HepG2 (cell line): ENCODE data around the gene LCN12. TPM values are rescaled to one million over a fixed set of nuclear protein-coding genes. Genes with fewer than 3 reads are reported as not detected.

ENCODE experiments used
- HDAC1 ChIP-seq: sonication (generic); formaldehyde crosslinking; IDR thresholded peaks from 2 replicates; pipeline ENCODE4 v1.5.1; 2020; ENCODE audit warnings: mild to moderate bottlenecking, missing genetic modification reagents
- HDAC2 ChIP-seq: sonication (generic); formaldehyde crosslinking; IDR thresholded peaks from 2 replicates; pipeline ENCODE4 v1.4.0; 2020; ENCODE audit warnings: missing genetic modification reagents
- KDM6A ChIP-seq: IDR thresholded peaks from 2 replicates; pipeline ENCODE4 v1.6.1; 2016; ENCODE audit warnings: low read depth
- PRPF4 ChIP-seq: fragments of 200-400 bp; formaldehyde crosslinking; IDR thresholded peaks from 2 replicates; pipeline ENCODE4 v1.6.1; 2016; ENCODE audit warnings: low read length, low read depth; ENCODE audit not compliant: poor library complexity, severe bottlenecking
- SOX13 ChIP-seq, 3 experiments: fragments of 450-650 bp in 1 of 3; sonication (generic) in 1 of 3; formaldehyde crosslinking in 1 of 3; IDR thresholded peaks in 2 of 3; conservative IDR thresholded peaks in 1 of 3; 2 replicates each; pipeline versions ENCODE4 v1.5.0 to v1.6.1; 2016 to 2020; ENCODE audit warnings: antibody characterized with exemption in 1 of 3, mild to moderate bottlenecking in 1 of 3, missing compliant biosample characterization in 1 of 3, missing genetic modification reagents in 1 of 3, moderate library complexity in 1 of 3
- SRY ChIP-seq: sonication (generic); formaldehyde crosslinking; IDR thresholded peaks from 2 replicates; pipeline ENCODE4 v1.8.0; 2022; ENCODE audit warnings: mild to moderate bottlenecking, missing genetic modification reagents
- TRIM24 ChIP-seq: sonication (generic); formaldehyde crosslinking; IDR thresholded peaks from 2 replicates; pipeline ENCODE4 v1.8.0; 2022; ENCODE audit warnings: mild to moderate bottlenecking, missing genetic modification reagents
- ZNF441 ChIP-seq: sonication (generic); formaldehyde crosslinking; IDR thresholded peaks from 2 replicates; pipeline ENCODE4 v1.7.0; 2021; ENCODE audit warnings: missing genetic modification reagents, borderline replicate concordance
- polyA plus RNA-seq, 8 experiments: library from polyadenylated mRNA; depleted of rRNA in 3 of 8; stranded (reverse) in 7 of 8; unstranded in 1 of 8; fragments of >200 nt; fragmentation: Illumina TruSeq in 4 of 8; extraction: Trizol in 4 of 8; gene quantifications; 2 replicates each; pipeline versions ENCODE4 v1.2.1 to v1.2.3, GENCODE V29; 2011 to 2016; ENCODE audit warnings: low read depth in 4 of 8, missing spikeins in 1 of 8, mixed read lengths in 1 of 8; ENCODE audit not compliant: insufficient read depth in 1 of 8
- total RNA-seq, 5 experiments: library from RNA; depleted of rRNA; stranded (reverse); fragments of >200 nt; fragmentation: Illumina TruSeq; extraction: Trizol; gene quantifications; 2 replicates each; pipeline ENCODE4 v1.2.3, GENCODE V29; 2016; ENCODE audit warnings: low read depth in 1 of 5
- TF ChIP-seq, protein P1 (sequence below): sonication (generic); formaldehyde crosslinking; IDR thresholded peaks from 2 replicates; pipeline ENCODE4 v1.4.0; 2020; ENCODE audit warnings: mild to moderate bottlenecking, missing genetic modification reagents, borderline replicate concordance
- TF ChIP-seq, protein P2 (sequence below): IDR thresholded peaks from 2 replicates; pipeline ENCODE4 v1.4.0; 2020; ENCODE audit warnings: mild to moderate bottlenecking, missing genetic modification reagents
- TF ChIP-seq, protein P3 (sequence below): sonication (generic); formaldehyde crosslinking; IDR thresholded peaks from 2 replicates; pipeline ENCODE4 v1.8.0; 2022; ENCODE audit warnings: mild to moderate bottlenecking, missing genetic modification reagents, moderate library complexity
- TF ChIP-seq, protein P4 (sequence below): sonication (generic); formaldehyde crosslinking; IDR thresholded peaks from 2 replicates; pipeline ENCODE4 v1.8.1; 2023; ENCODE audit warnings: missing genetic modification reagents, inconsistent platforms, borderline replicate concordance
- TF ChIP-seq, protein P5 (sequence below): fragments of 450-650 bp; IDR thresholded peaks from 2 replicates; pipeline ENCODE4 v1.6.1; 2017; ENCODE audit warnings: mild to moderate bottlenecking
- TF ChIP-seq, protein P6 (sequence below): sonication (generic); formaldehyde crosslinking; IDR thresholded peaks from 2 replicates; pipeline ENCODE4 v1.4.0; 2020; ENCODE audit warnings: low read depth, mild to moderate bottlenecking, missing genetic modification reagents

LCN12 gene
- total and polyA plus RNA-seq, 2 of the 13 experiments (the other 11 are each of a cell fraction or from before 2014, with no cell fraction given): 3.4 to 6.9 TPM

DNA sequence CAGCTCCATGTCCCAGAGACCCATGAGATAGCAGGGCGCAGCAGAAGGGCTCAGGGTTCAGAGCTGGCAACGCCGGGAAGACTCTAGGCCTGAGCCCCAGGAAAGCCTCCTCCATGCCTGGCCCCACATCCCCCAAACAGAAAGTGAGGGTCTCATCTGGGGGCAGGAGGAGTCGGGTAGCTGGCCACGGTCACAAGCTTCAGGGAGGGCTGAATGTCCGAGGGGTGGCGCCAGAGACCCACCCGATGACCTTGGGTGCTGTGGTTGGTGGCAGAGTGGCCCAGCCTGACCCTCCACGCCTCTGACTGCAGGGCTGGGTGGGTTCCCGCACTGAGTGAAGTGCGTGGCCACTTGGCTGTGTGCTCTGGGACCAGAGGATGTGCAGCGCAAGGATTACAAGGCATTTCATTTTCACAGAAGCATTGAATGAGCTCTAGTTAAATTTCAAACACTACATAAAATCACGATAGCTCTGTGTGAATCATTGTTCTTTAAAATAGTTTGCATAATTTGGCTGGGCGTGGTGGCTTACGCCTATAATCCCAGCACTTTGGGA, 4.0 kb upstream of the LCN12 start (continued):
- TF ChIP-seq, protein P1, sequence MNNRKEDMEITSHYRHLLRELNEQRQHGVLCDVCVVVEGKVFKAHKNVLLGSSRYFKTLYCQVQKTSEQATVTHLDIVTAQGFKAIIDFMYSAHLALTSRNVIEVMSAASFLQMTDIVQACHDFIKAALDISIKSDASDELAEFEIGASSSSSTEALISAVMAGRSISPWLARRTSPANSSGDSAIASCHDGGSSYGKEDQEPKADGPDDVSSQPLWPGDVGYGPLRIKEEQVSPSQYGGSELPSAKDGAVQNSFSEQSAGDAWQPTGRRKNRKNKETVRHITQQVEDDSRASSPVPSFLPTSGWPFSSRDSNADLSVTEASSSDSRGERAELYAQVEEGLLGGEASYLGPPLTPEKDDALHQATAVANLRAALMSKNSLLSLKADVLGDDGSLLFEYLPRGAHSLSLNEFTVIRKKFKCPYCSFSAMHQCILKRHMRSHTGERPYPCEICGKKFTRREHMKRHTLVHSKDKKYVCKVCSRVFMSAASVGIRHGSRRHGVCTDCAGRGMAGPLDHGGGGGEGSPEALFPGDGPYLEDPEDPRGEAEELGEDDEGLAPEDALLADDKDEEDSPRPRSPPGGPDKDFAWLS: no peak
- TF ChIP-seq TRIM24 (CRISPR knock-in tag) (no peak), ZNF441 (CRISPR knock-in tag) (no peak; the same call in 1 of the 2 replicates), PRPF4 (no peak), KDM6A (CRISPR knock-in tag) (no peak), SOX13 (IDR thresholded peaks at IDR 0.05) (no peak), SOX13 (CRISPR knock-in tag; conservative IDR thresholded peaks at IDR 0.05 in 1 of 2, IDR thresholded peaks at IDR 0.05 in 1 of 2) (no peak), HDAC2 (CRISPR knock-in tag) (peak; percentile 44; the same call in 1 of the 2 replicates), HDAC1 (CRISPR knock-in tag) (peak; percentile 52; the same call in 1 of the 2 replicates), SRY (CRISPR knock-in tag) (no peak)
- TF ChIP-seq, protein P2, sequence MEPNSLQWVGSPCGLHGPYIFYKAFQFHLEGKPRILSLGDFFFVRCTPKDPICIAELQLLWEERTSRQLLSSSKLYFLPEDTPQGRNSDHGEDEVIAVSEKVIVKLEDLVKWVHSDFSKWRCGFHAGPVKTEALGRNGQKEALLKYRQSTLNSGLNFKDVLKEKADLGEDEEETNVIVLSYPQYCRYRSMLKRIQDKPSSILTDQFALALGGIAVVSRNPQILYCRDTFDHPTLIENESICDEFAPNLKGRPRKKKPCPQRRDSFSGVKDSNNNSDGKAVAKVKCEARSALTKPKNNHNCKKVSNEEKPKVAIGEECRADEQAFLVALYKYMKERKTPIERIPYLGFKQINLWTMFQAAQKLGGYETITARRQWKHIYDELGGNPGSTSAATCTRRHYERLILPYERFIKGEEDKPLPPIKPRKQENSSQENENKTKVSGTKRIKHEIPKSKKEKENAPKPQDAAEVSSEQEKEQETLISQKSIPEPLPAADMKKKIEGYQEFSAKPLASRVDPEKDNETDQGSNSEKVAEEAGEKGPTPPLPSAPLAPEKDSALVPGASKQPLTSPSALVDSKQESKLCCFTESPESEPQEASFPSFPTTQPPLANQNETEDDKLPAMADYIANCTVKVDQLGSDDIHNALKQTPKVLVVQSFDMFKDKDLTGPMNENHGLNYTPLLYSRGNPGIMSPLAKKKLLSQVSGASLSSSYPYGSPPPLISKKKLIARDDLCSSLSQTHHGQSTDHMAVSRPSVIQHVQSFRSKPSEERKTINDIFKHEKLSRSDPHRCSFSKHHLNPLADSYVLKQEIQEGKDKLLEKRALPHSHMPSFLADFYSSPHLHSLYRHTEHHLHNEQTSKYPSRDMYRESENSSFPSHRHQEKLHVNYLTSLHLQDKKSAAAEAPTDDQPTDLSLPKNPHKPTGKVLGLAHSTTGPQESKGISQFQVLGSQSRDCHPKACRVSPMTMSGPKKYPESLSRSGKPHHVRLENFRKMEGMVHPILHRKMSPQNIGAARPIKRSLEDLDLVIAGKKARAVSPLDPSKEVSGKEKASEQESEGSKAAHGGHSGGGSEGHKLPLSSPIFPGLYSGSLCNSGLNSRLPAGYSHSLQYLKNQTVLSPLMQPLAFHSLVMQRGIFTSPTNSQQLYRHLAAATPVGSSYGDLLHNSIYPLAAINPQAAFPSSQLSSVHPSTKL (CRISPR knock-in tag): no peak; the same call in 1 of the 2 replicates
- TF ChIP-seq, protein P3, sequence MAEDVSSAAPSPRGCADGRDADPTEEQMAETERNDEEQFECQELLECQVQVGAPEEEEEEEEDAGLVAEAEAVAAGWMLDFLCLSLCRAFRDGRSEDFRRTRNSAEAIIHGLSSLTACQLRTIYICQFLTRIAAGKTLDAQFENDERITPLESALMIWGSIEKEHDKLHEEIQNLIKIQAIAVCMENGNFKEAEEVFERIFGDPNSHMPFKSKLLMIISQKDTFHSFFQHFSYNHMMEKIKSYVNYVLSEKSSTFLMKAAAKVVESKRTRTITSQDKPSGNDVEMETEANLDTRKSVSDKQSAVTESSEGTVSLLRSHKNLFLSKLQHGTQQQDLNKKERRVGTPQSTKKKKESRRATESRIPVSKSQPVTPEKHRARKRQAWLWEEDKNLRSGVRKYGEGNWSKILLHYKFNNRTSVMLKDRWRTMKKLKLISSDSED (CRISPR knock-in tag): no peak
- TF ChIP-seq, protein P4, sequence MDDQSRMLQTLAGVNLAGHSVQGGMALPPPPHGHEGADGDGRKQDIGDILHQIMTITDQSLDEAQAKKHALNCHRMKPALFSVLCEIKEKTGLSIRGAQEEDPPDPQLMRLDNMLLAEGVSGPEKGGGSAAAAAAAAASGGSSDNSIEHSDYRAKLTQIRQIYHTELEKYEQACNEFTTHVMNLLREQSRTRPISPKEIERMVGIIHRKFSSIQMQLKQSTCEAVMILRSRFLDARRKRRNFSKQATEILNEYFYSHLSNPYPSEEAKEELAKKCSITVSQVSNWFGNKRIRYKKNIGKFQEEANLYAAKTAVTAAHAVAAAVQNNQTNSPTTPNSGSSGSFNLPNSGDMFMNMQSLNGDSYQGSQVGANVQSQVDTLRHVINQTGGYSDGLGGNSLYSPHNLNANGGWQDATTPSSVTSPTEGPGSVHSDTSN (CRISPR knock-in tag): no peak
- TF ChIP-seq, protein P5, sequence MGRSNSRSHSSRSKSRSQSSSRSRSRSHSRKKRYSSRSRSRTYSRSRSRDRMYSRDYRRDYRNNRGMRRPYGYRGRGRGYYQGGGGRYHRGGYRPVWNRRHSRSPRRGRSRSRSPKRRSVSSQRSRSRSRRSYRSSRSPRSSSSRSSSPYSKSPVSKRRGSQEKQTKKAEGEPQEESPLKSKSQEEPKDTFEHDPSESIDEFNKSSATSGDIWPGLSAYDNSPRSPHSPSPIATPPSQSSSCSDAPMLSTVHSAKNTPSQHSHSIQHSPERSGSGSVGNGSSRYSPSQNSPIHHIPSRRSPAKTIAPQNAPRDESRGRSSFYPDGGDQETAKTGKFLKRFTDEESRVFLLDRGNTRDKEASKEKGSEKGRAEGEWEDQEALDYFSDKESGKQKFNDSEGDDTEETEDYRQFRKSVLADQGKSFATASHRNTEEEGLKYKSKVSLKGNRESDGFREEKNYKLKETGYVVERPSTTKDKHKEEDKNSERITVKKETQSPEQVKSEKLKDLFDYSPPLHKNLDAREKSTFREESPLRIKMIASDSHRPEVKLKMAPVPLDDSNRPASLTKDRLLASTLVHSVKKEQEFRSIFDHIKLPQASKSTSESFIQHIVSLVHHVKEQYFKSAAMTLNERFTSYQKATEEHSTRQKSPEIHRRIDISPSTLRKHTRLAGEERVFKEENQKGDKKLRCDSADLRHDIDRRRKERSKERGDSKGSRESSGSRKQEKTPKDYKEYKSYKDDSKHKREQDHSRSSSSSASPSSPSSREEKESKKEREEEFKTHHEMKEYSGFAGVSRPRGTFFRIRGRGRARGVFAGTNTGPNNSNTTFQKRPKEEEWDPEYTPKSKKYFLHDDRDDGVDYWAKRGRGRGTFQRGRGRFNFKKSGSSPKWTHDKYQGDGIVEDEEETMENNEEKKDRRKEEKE: no peak
- TF ChIP-seq, protein P6, sequence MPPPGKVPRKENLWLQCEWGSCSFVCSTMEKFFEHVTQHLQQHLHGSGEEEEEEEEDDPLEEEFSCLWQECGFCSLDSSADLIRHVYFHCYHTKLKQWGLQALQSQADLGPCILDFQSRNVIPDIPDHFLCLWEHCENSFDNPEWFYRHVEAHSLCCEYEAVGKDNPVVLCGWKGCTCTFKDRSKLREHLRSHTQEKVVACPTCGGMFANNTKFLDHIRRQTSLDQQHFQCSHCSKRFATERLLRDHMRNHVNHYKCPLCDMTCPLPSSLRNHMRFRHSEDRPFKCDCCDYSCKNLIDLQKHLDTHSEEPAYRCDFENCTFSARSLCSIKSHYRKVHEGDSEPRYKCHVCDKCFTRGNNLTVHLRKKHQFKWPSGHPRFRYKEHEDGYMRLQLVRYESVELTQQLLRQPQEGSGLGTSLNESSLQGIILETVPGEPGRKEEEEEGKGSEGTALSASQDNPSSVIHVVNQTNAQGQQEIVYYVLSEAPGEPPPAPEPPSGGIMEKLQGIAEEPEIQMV (CRISPR knock-in tag): 0 out of 2 replicates have a peak, but pooled peaks have one; percentile 40
